ENCODE measurements around the gene TBC1D14.

DNA sequence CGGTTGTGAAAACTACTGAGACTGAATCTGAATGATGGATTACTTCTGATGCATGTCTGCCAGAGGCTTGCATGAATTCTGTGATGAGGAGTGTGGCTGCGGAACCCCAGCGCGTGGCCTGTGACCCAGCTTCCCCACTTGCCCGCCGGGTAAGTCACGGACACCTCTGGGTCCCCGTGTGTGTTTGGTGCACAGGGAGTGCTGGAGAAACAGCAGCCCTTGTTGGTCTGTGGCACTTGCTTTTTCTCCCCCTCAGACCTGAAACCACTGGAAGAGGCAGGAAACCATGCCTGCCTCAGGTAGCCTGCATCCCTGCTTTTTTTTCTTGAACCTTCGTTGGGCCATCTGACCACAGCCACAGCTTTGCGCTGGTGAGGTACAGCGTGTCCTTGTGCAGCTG, 81.6 kb downstream of the TBC1D14 start:
- TF ChIP-seq MAX (IDR thresholded peaks at IDR 0.05; ENCODE audit: low read depth) (no peak), CTCF (IDR thresholded peaks at IDR 0.05) (no peak), SIN3A (IDR thresholded peaks at IDR 0.05; ENCODE audit: borderline replicate concordance, low read depth, low read length) (no peak), CHD2 (IDR thresholded peaks at IDR 0.05; ENCODE audit: low read length, partially characterized antibody) (no peak), EZH2phosphoT487 (IDR thresholded peaks at IDR 0.05; ENCODE audit: borderline replicate concordance, low read depth) (no peak), FOSL2 (IDR thresholded peaks at IDR 0.05; ENCODE audit: borderline replicate concordance, low read depth) (no peak), FOXJ3 (CRISPR knock-in tag; IDR thresholded peaks at IDR 0.05) (no peak)
- TF ChIP-seq, protein P1, sequence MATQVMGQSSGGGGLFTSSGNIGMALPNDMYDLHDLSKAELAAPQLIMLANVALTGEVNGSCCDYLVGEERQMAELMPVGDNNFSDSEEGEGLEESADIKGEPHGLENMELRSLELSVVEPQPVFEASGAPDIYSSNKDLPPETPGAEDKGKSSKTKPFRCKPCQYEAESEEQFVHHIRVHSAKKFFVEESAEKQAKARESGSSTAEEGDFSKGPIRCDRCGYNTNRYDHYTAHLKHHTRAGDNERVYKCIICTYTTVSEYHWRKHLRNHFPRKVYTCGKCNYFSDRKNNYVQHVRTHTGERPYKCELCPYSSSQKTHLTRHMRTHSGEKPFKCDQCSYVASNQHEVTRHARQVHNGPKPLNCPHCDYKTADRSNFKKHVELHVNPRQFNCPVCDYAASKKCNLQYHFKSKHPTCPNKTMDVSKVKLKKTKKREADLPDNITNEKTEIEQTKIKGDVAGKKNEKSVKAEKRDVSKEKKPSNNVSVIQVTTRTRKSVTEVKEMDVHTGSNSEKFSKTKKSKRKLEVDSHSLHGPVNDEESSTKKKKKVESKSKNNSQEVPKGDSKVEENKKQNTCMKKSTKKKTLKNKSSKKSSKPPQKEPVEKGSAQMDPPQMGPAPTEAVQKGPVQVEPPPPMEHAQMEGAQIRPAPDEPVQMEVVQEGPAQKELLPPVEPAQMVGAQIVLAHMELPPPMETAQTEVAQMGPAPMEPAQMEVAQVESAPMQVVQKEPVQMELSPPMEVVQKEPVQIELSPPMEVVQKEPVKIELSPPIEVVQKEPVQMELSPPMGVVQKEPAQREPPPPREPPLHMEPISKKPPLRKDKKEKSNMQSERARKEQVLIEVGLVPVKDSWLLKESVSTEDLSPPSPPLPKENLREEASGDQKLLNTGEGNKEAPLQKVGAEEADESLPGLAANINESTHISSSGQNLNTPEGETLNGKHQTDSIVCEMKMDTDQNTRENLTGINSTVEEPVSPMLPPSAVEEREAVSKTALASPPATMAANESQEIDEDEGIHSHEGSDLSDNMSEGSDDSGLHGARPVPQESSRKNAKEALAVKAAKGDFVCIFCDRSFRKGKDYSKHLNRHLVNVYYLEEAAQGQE (IDR thresholded peaks at IDR 0.05; ENCODE audit: low read depth, low read length) = no peak
